NCI-H1930 (cell line): Measurements from ENCODE around the gene SLC1A6.
"Not testable (repeated sequence)": the region's sequence is repeated elsewhere in the genome, so short reads cannot be mapped to it uniquely, and the experiment has no call there.

Experiments used
- DNase-seq, 2 experiments: peaks; one replicate each; lab custom pipeline; 2025; lab: John Stamatoyannopoulos, UW

SLC1A6 gene

DNA sequence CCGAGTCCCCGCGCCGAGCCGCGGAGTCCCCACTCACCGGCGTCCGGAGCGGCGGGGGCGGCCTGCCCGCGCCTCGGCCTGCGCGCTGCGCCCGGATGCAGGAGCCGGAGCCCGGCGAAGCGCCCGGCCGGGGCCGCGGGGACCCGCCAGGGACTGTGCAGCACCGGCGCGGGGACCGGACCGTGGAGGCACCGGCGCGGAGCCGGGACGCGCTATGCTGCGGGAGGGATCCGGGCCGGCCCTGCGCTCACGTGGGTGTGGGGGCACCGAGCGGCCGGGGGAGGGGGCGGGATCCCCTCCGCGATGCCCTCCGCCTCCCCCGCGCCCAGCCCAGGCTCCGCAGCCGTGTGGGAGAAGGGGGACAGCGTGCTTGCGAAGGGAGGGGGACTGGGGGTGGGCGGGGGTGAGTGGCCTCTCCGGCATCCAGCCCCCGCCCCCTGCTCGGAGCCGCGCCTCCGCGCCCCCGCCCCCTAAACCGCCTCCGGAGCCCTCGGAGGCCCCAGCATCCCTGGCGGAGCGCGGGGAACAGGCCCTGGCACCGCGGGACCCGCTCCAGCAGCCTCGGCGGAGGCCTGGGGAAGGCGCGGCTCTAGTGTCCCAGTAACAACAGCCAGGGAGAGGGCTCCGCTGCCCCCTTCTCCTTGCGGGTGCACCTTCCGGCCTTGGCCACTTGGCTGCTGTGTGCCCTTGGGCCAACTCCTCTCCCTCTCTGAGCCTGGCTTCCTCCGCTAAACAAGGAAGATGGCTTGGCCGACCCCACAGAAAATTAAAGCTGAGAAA lies at the start of gene SLC1A6:
Gene SLC1A6 (minus strand): TSS at position 389 of the 780 bp plus-strand sequence. CDS start 6,954 bp downstream, outside the sequence.
- DNase-seq, result no peak

DNA sequence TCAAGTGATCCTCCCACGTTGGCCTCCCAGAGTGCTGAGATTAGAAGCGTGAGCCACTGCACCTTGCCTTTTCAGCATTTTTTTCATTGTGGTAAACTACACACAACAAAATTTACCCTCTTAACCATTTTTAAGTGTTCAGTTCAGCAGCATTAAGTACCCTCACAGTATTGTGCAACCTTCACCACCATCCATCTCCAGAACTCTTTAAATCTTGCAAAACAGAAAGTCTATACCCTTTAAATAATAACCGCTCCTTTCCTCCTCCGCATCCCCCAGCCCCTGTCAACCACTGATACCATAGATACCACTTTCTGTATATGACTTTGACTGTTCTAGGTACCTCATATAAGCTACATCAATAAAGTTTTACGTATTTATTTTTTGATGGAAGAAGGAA lies 48.8 kb upstream of the SLC1A6 start:
- DNase-seq, result no peak

- DNase-seq, result no peak
These were observed 45.6 kb upstream of the SLC1A6 start for GRCh38 chr19:15025217-15025616.

- DNase-seq, result no peak
These were observed 43.1 kb upstream of the SLC1A6 start for GRCh38 chr19:15022752-15023151.

GRCh38 chr19:15021286-15022007 lies 41.8 kb upstream of the SLC1A6 start:
- no peak for DNase-seq

DNA sequence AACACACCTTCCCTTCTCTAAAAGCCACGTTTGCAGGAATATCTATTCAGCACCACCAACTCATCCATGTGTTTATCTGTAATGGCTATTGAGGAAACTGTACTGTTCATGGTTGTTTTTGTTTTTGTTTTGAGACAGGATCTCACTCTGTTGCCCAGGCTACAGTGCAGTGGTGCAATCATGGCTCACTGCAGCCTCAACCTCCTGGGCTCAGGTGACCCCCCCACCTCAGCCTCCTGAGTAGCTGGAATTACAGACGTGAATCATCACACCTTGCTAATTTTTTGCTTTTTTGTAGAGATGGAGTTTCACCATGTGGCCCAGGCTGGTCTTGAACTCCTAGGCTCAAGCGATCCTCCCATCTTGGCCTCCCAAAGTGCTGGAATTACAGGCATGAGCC lies 39.2 kb upstream of the SLC1A6 start:
- DNase-seq, result not testable (repeated sequence)

GRCh38 chr19:15015946-15016542 lies 36.4 kb upstream of the SLC1A6 start:
- DNase-seq, result no peak

DNA sequence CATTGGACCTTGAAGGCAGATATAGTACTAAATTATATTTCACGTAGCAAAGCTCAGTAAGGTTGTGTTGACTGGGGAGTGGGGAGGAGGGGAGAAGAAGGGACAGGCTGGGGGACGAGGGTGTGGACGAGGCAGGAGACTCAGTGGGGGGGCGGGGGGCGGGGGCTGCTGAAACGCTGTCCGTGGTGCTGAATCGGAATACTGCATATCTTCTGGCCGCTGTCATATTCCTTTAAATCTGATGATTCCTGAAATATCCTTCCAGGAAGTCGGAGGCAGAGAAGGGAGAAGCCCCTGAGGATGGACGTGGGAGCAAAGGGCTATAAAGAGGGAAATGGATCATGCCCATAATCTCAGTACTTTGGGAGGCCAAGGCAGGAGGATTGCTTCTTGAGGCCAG lies 34.9 kb upstream of the SLC1A6 start:
- DNase-seq, result no peak

- DNase-seq, result no peak
These were observed 31.0 kb upstream of the SLC1A6 start for GRCh38 chr19:15010501-15011300.

- no peak for DNase-seq
These were observed 28.6 kb upstream of the SLC1A6 start for GRCh38 chr19:15008308-15008707.

GRCh38 chr19:14997981-14998380 lies 18.3 kb upstream of the SLC1A6 start:
- DNase-seq, result no peak

DNA sequence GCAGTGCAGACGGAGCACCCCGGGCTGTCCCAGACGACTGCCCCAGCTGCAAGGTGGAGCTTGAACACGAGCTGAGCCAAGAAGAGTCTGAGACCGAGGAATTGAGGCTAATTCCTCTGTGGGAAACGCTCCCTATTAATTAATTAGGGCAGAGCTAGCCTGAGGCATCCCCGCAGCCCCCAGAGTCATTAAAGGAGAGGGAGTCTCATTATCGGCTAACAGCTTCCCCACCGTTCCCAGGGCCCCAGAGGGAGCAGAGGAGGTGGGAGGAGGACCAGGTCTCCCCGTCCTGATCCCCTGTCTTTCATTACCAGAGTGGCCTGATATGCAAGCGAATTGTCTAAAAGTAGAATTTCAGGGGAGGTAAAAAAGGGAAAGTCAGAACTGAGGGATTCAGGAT lies 13.1 kb upstream of the SLC1A6 start:
- DNase-seq, result no peak

DNA sequence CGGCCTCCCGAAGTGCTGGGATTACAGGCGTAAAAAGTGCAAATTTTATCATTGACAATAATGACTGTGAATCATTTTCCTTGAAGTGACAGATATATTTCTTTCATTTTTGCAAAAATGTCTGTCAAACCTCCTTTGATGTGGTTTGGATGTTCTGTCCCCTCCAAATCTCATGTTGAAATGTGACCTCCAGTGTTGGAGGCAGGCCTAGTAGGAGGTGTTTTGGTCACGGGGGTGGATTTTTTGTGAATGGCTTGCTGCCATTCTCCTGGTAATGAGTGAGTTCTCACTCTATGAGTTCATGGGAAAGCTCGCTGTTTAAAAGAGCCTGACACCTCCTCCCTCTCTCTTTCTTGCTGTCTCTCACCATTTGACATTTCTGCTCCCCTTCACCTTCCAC lies 5.5 kb upstream of the SLC1A6 start:
- DNase-seq, result no peak

GRCh38 chr19:14978161-14978776 lies 1.4 kb downstream of the SLC1A6 start:
- no peak for DNase-seq

GRCh38 chr19:14977128-14977527 lies 2.5 kb downstream of the SLC1A6 start:
- DNase-seq, result no peak

DNA sequence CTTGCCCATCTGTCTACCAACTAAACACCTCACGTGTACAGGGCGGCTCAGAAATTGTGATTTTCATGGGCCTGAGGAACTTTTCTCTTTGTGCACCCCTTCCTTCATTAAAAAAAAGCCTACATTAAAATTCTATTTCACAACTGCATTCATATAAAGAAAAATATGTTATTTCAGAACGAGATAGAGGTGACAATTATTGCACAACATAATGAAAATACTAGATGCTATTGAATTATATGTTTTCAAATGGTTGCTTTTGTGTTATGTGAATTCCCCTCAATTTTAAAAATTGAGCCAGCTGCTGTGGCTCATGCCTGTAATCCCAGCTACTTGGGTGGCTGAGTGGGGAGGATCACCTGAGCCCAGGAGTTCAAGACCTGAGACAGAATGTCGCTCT lies 5.2 kb downstream of the SLC1A6 start:
- no peak for DNase-seq

DNA sequence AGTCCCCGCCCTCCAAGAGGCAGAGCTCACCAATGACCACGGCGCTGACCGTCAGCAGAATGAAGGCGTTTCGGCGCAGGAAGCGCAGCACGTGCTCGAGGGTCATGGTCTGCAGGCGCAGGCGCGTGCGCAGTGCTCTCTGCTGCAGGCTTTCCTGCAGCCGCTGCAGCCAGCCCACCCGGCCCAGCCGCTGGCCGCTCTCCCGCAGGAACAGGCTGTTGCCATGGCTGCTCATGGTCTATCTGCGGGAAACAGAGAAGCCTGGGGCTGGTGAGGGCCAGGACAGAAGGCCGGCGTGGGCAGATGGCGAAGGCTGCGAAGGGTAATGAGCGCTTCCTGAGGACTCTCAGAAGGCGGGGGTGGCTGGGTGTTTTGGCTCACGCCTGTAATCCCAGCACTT lies 7.0 kb downstream of the SLC1A6 start:
- DNase-seq, result no peak

DNA sequence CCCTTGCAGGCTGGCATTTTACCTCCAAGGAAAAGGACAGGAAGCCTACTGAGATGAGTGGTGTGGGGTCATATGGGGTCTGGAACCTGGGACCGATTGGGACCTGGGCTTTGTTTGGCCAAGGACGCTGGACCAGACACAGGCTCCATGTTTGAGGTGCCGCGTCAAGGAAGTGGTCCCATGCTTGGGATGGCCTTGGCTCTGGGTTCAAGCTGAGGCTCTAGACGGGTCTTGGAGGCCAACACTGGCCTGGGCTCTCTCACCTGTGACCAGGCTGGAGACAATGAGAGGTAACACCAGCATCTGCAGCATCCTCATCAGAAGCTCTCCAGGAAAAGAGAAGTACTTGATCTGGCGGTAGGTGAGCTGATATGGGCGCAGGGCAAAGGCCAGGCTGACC lies 8.2 kb downstream of the SLC1A6 start:
- DNase-seq, result no peak

DNA sequence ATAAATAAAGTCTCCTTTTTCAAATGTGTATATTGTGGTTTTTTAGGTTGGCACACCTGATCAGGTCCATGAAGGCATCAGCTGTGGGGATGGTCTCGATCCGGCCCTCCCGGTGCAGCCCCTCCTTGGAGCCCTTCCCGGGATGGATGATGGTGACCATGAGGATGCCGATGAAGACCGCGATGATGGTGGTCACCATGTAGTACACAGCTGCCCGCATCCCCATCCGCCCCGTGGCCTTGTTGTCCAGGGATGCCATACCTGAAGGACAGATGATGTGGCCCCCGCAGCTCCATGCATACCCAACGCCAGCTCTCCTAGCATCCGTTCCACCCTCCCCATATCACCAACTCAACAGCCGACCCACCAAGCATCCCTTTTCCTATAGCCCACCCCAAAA lies 11.4 kb downstream of the SLC1A6 start:
- DNase-seq, result no peak

- no peak for DNase-seq
These were observed 17.5 kb downstream of the SLC1A6 start for GRCh38 chr19:14961956-14962685.

- DNase-seq, result no peak
These were observed 20.4 kb downstream of the SLC1A6 start for GRCh38 chr19:14959263-14959662.
